SW480 (cell line): Measurements from ENCODE around the gene WAPL.

Source experiments
- DNase-seq: peaks from one replicate; pipeline ENCODE4 v3.0.0-alpha.2; 2016; ENCODE audit warnings: low spot score

The WAPL gene

GRCh38 chr10:86461963-86462804 lies 59.4 kb downstream of the WAPL start:
- DNase-seq = no peak

DNA sequence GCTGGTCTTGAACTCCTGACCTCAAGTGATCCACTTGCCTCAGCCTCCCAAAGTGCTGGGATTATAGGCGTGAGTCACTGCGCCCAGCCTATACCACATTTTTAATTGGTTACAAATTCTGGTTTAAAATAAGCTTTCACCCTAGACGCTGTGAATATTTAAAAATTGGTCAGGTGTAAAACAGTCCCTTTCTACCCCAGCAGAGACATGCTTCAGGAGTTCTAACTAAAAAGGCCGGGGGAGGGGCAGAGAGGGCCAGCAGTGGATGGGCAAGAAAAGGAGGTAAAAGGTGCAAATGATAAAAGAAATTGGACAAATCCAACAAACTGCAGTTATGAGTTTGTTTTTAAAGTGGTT lies 70.0 kb downstream of the WAPL start:
- DNase-seq = no peak

GRCh38 chr10:86450806-86451603 lies 70.6 kb downstream of the WAPL start:
- DNase-seq = no peak

DNA sequence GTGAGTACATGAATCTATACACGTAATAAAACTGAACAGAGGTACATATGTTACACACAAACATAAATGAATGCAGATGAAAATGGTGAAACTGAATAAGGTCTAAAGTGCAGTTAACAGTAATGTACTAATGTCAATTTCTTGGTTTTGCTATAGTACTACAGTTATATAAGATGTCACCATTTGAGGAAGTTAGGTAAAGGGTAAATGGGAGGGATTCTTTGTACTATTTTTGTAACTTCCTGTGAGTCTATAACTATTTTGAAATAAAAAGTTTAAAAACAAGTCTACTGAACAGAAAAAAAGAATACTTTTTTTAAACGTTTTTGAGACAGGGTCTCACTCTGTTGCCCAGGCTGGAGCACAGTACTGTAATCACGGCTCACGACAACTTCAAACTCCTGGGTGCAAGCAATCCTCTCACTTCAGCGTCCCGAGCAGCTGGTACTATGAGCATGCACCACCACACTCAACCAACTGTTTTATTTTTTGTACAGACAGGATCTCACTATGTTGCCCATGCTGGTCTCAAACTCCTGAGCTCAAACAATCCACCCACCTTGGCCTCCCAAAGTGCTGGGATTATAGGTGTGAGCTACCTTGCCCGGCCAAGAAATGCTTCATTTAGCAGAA lies 71.5 kb downstream of the WAPL start:
- no peak for DNase-seq

DNA sequence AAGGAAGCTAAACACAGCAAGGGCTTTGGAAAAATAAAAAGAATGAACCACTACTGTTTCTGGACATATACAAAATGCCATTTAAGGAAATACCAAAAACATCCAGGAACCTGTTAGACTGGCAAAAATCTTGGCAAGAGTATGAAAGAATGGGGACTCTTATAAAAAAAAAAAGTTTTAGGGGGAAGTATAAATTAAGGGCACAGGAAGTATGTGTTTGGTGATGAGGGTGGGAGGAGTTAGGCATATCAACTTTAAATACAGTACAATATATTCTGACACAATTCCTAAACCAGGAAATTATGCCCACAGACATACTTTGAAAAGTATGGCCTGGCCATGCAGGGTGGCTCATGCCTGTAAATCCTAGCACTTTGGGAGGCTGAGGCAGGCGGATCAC lies 74.2 kb downstream of the WAPL start:
- DNase-seq = no peak

GRCh38 chr10:86446987-86447386 lies 74.6 kb downstream of the WAPL start:
- DNase-seq = no peak

DNA sequence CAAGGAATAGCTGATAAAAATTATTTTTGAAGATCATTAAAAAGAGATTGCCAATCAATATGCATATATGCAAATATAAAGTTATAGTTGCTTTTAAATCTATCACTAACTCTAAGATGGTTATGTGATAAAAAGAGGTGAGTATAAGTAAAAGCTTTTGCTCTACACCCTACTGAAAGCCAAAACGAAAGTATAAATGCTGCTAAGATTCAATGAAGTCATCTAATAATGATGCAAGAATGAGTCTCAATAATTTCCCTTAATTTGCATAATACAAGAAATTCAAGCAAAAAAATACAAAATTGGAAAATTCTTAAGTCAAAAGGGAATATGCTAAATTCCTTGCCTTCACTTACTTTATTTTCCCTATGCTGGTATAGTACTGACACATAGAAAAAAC lies 75.2 kb downstream of the WAPL start:
- DNase-seq = no peak

GRCh38 chr10:86443936-86444335 lies 77.7 kb downstream of the WAPL start:
- DNase-seq = no peak

- DNase-seq = no peak
Measured at GRCh38 chr10:86443069-86443468, 78.5 kb downstream of the WAPL start.

GRCh38 chr10:86440874-86441843 lies 80.4 kb downstream of the WAPL start:
- no peak for DNase-seq

DNA sequence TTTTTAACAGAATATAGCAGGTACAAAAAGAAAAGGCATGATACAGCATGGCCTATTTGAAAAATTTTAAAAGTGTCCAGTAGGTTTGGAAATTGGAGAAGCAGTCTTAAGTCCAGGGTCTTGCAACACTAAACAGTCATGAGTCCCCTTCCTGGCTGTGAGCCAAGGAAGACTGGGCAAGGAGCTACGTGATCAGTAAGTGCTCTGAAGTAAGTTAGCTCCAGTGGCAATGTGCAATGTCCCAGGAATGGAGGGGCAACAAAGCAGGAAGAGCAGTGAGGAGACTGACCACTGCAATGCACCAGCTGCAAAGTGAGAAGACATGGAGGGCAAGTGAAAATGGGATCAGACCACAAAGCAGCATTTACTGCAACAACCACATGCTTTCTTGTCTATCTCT lies 82.0 kb downstream of the WAPL start:
- DNase-seq = no peak

DNA sequence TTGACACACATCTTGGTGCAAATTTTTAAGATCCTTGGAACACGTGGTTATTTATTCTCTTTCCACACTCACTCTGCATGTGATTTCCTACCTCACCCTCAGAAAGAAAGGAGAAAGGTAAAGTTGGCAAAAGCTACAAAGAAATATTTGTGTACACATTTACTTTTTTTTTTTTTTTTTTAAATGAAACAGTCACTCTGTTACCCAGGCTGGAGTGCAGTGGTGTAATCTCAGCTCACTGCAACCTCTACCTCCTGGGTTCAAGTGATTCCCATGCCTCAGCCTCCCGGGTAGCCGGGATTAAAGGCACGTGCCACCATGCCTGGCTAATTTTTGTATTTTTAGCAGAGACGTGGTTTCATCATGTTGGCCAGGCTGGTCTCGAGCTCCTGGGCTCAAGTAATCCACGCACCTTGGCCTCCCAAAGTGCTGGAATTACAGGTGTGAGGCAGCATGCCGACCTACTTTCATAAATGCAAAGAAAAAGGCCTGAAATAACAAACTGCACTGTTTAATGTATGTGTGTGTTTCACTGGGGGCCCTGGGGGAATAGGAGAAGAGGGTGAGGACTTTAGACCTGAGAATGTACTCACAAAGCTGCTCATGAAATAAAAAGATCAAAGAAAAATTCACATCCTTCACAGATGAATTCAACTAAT lies 83.4 kb downstream of the WAPL start:
- DNase-seq = no peak

- DNase-seq = no peak
Measured at GRCh38 chr10:86437447-86437846, 84.1 kb downstream of the WAPL start.

GRCh38 chr10:86436963-86437362 lies 84.6 kb downstream of the WAPL start:
- DNase-seq = no peak

- DNase-seq = no peak
Measured at GRCh38 chr10:86434656-86435055, 86.9 kb downstream of the WAPL start.

DNA sequence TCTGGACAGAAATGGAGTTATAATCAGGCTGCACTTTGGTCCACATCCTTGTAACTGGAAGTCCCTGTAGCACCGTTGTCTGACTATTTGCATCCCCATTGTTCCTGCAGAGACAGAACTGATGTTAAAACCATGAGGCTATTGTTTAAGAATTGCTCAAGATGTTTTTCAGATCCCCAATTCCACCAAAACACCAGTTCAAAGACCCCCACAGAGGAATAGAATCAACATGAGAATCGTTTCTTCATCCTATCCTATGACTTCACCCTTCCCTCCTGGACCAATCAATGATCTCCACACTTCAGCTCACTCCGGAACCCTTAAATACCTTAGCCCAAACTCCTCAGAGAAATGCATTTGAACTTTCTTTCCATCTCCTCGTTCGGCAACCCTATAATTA lies 97.9 kb downstream of the WAPL start:
- no peak for DNase-seq

DNA sequence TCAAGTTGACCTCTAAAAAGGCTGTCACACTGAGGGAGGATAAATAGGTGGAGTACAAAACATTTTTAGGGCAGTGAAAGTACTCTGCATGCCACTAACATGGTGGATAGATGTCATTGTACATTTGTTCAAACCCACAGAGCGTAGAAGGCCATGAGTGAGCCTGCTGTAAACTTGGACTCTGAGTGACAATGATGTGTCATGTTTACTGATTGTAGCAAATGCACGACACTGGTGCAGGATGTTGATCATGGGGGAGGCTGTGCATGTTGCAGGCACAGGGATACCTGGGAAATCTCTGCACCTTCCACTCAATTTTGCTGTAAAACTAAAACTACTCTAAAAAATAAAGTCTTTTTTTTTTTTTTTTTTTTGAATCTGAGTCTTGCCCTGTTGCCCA lies 102.5 kb downstream of the WAPL start:
- DNase-seq = no peak

- DNase-seq = no peak
Measured at GRCh38 chr10:86415583-86415982, 106.0 kb downstream of the WAPL start.

GRCh38 chr10:86415116-86415515 lies 106.5 kb downstream of the WAPL start:
- DNase-seq = no peak

- no peak for DNase-seq
Measured at GRCh38 chr10:86413046-86413728, 108.4 kb downstream of the WAPL start.
